GM21576 (cell line): ENCODE measurements around the gene CCT3.
A peak's percentile ranks its signal among the peaks of the same experiment; 100 is the strongest.

Source experiments
- ATAC-seq: cut with Tn5 transposase; IDR thresholded peaks from one replicate; pipeline ENCODE4 v1.9.1; 2021; ENCODE audit warnings: mild to moderate bottlenecking, moderate library complexity; ENCODE audit not compliant: unreplicated experiment

The CCT3 gene

DNA sequence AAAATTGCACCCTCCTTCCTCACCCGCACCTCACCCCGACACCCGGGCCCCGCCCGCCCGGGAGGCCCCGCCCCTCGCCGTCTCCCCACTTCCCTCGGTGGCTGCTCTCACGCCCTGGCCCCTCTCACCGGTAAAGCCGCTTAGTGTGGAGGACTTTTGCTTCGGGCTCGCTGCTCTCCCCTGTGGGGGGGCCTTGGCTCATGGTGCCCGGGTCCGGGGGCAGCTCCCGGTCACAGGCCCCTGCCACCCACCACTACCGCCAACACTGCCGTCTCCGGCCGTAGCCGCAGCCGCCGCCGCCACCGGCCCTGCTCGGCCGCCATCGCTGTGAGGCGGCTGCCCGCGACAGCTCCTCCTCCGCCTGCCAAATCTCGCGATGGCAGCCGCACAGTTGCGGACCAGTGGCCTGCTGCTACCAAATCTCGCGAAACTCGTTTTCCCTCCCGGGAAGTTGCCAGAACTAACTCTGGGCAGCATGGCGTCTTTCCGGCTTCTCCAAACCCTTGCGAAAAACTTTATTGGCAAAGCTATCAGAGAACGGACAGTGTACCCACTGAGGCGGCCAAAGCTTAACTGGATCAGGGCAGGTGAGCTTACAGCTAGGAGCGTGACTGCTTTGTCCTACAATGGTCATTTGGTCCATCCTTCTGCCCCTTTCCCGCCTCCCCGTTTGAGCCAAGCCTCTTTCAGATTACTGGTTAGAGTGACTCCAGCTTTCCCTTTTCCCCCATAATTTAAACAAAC is 55.4 kb downstream of the CCT3 start, which contains the start of gene SMG5:
Gene SMG5 (minus strand): TSS at position 347 of the 744 bp plus-strand sequence. CDS start 145 bp downstream, at position 202.
- peak; percentile 75 for ATAC-seq

DNA sequence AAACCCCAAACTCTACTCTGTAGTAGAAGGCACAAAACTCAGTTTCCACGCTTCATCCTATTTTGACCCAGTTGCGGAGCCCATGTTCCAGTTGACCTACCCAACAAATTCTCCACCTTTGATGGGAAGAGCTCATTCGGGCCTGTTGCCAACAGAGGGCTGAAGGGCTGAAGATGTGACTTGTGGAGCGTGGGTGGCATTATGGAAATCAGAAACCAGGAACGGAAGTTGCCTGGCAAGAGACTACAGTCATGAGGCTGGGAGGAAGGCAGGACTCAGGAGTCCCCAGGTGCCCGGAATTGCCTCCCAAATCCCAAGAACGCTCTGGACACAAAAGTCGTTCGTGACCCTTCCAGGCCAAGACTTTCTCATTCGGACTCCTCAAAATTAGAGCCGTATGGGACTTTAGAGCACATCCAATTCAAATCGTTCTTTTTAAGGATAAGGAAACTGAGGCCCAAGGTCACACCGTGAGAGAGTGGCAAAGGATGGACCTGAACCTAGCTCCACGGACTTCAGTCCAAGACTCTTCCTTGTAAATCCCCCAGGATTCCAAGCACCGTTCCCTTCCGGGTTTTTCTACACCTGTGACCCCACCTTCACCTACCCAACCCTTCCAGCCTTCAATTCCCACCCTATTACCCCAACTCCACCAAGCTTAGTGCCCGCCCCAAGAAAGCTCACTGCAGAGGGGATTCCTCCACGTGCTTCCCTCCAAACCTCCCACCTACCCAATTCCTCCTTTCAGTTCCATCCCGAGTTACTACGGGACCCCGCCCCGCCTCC is 56.2 kb downstream of the CCT3 start:
- no peak for ATAC-seq

DNA sequence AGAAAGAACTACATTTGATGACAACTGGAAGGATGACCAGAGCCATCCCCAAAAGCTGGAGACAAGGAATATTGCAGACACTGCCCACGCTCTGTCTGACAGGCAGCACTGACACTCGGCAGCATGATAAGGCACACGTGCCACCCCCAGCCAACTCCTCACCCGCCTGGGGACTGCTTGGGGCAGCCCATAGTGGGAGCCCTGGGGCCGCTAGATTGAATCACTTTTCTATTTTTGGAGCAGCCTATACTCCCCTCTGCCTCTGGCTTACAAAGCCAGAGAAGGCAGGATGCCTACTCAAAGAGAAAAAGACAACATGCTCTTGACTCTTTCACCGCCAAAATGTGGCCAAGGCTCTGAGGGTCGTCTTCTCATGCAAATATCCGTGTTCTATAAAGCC is 56.8 kb downstream of the CCT3 start:
- ATAC-seq = no peak

DNA sequence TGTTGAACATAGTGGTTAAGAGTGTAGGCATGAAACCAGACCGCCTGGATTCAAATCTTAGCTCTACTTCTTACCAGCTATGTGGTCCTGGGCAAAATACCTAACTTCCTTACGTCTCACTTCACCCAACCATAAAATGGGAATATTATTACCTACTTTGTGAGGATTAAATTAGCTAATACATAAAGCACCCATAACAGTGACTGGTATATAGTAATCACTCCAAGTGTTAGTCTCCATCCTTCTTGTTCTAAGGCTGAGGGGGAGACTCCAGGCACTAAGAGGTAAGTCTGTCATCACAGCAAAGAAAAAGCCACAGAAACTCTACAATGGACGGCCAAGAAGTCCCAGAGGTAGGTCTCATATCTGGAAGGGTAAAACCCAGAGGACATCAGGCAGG is 58.3 kb downstream of the CCT3 start:
- no peak for ATAC-seq

DNA sequence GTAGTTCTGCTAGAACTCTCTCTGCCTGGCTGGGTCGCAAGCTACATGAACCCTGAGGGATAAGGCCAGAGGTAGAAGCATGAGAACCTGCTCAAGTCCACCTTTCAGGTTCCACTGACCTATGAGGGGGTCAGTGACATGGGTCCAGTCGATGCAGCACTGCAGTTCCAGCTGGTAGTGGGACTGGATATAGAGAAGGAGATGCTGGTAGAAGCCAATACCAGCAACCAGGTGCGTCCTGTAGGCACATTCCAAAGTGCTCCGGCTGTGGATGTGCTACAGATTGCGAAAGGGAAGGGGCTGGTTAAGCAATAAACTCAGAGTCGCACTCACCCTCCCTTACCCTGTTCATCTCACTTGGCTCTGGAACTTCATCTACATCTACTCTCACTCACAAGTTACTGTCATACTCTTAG is 61.1 kb downstream of the CCT3 start:
- no peak for ATAC-seq

DNA sequence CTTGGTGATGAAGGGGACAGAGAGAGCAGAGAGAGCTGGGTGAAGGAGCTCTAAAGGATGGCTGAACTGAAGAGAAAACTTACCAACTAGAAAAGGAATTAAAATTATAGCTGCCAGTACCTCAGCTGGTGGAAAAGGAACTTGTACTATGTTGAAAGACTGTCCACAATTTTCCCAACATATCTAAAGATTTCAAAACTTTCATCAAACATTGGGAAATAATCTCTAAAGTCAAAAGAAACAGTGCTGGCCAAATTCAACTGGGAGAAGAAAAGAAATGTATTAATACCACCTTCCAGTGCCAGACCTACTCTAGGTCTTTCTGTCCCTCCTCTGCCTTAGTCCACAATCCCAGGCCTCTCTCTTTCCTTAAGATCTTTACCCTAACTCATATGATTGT is 61.6 kb downstream of the CCT3 start:
- no peak for ATAC-seq

DNA sequence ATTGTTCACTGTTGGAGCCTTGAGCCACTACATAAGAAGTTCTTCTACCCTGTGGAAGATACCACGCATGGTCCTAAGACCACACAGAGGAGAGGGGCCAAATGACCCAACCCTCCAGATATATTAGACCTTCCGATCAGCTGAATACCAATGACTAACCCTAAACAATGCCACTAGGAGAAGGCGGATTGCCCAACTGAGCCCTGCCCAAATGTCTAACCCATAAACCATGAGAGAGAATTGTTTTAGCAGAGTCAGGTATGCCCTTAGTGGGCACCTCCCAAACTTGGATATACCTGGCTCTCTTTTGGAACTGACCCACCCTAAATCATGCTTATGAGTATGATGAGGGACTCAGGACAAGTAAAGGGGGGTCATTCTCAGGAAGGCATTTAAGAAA is 67.8 kb downstream of the CCT3 start:
- no peak for ATAC-seq

DNA sequence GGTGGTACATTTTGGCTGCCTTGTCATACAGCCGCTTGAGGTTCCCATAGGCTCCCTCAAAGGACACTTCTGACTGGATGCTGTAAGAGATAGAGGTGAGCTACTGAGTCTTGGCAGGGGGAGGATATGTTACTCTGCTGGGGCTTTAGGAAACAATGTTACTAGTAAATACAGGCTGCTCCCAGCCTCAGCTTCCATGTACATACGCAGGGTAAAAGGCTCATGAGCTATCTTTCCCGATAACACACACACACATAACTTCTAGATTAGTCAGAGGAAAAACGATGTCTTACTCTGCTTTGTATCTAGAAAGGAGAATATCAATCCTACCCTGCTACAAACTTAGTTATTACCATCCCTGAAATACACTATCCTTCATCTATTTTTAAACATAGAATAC is 69.8 kb downstream of the CCT3 start:
- no peak for ATAC-seq

DNA sequence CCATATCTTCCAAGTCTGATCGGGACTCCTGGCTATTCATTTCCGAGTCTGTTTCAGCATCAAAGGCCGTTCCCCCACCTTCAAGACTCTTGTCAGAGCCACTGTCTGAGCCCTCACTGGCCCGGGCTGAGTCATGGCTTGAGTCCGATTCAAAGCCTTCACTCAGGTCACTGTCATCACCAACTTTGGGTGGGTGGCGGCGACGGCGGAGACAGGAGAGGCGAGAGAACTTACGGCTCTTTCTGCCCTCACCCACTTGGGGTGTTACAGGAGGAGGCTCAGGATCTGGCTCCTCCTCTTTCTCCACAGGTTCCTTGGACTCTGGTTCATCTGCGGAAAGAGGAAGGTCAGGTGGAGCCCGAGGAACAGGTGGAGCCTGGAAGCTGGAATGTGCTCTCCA is 72.0 kb downstream of the CCT3 start:
- ATAC-seq = no peak

DNA sequence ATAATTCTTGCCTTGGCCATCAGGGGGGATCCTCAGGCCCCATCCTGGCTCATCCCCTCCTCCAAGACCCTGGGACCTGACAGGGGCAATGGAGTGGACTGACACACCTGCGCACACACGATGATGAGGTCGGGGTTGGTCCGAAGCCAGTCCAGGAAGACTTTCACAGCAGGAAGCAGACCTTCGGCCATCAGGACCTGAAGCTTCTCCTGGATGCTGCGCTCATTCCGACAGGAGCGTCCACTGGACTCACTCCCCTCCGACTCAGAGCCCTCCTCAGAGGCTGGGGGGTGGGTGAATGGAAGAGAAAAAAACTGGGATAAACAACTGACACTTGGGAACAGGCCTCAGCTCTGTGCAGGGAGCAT is 74.8 kb downstream of the CCT3 start:
- ATAC-seq = no peak

DNA sequence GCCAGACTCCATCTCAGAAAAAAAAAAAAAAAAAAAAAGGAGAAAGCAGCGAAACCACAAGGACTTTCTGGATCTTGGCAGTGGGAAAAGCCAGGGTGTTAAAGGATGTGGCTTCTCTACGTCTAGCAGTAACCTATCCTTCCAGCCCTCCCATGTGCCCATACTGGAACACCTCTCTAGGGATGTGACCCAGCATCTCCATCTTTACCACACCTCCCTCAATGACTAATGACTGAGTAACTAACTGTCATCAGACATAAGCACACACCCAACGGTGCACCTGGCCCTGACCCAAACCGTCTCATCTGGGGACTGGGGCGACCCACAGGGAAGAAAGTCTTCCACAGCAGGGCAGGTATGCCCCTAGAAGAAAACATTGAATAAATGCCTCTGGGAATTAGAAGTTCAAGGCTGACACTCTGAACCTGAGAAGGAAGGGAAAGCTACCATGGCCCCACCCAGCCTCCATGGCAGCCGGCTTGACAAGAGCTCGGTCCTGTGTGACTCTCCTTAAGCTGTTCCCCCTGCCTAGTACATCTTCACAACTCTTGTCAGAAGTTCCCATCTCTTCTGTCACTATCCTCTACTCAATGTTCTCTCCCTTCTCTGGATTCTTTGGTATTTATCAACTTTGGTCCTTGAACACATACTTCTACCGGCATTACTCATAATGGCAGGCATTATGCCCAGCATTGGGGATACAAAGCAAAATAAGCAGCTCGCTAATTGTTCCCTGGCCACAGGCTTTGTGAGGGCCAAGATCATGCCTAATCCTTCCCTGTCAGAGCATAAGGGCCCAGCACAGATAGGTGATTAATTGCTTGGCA is 75.4 kb downstream of the CCT3 start:
- ATAC-seq = no peak

DNA sequence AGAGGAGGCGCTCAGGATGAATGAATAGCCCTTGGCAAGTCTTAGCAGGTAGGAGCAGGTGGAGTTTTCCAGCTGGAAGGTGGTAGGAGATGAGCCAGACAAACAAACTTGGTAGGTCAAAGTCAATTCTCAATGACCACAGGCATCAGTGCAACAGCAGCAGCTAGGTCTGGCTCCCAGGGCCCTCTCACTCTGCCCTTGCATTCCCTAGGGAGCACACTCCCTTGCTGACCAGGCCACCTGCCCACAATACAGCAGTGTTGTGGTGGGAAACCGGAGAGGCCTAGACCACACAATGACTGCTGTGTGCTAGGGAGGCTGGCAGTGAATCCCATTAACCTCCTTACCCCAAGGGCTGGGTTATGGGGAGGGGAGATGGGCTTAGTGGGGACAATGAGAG is 77.2 kb downstream of the CCT3 start:
- no peak for ATAC-seq

DNA sequence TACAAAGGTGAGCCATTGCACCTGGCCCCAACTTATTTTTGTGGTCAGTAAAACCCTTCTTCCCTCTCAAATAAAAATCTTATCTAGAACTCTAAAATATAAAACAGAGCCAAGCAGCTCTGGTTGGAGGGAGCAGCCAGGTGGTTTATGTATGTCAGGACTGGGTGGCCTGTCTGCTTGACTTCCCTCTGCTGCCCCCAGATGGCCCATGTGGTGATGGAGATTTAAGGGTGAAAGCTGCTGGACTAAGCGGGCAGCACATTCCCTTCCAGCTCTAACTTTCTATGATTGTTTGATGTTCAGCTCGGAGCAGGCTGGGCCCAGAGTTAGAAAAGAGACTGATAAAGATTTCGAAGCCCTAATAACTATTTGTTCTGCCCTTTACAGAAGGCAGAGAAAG is 78.3 kb downstream of the CCT3 start:
- no peak for ATAC-seq
